Measurements from ENCODE around the gene FAM221B. TPM values are rescaled to one million over a fixed set of nuclear protein-coding genes. Genes with fewer than 3 reads are reported as not detected.

FAM221B gene
- total RNA-seq, 1 experiment from 2014 or later, result not detected

DNA sequence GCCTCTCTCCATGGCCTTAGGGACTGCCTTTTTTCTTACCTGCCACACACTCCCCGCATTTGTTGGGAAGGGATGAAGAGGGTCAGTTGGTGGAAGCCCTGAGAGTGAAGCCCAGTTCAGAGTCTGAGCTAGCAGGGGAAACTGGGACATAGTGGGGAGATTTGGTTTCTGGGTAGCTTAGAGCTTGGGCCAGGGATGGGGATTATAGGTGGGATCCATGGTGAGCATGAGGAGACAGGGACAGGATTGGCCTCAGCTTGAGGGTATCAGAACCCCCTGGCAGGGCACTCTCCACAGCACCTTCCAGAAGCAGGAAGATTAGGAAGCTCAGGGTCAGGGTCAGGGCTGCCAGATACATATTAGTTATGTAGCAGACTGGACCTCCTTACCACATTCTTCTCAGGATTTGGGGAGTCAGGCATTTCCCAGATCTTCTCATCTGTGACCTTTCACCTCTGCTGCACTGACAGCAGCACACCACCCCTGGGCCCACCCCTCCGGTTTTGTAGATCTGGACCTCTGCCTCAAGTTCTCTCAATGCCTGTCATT, 23.8 kb upstream of the FAM221B start:
- CTCF ChIA-PET, result no interaction called here
- no peaks in the 10 kb centered on the region for H3K36me3 ChIP-seq (ENCODE audit: insufficient read depth, low read length, poor library complexity, severe bottlenecking)
- intact Hi-C loops (cut with micrococcal nuclease; ENCODE audit: unreplicated experiment), result no loop called here
- TF ChIP-seq EZH2 (IDR thresholded peaks at IDR 0.05; ENCODE audit: borderline replicate concordance, low read depth, low read length, poor library complexity, severe bottlenecking), result no peak
- TF ChIP-seq, protein P1, sequence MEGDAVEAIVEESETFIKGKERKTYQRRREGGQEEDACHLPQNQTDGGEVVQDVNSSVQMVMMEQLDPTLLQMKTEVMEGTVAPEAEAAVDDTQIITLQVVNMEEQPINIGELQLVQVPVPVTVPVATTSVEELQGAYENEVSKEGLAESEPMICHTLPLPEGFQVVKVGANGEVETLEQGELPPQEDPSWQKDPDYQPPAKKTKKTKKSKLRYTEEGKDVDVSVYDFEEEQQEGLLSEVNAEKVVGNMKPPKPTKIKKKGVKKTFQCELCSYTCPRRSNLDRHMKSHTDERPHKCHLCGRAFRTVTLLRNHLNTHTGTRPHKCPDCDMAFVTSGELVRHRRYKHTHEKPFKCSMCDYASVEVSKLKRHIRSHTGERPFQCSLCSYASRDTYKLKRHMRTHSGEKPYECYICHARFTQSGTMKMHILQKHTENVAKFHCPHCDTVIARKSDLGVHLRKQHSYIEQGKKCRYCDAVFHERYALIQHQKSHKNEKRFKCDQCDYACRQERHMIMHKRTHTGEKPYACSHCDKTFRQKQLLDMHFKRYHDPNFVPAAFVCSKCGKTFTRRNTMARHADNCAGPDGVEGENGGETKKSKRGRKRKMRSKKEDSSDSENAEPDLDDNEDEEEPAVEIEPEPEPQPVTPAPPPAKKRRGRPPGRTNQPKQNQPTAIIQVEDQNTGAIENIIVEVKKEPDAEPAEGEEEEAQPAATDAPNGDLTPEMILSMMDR (conservative IDR thresholded peaks at IDR 0.05; ENCODE audit: low read depth, low read length), result no peak
- POLR2A ChIA-PET (ENCODE audit: low non-redundant PET), result no interaction called here
- DNase-seq (ENCODE audit: low spot score), result no peak
- BruUV-seq (replicated peaks), result no TSS peak
- no peaks in the 10 kb centered on the region for H3K27me3 ChIP-seq (replicated peaks; ENCODE audit: insufficient read depth, low read depth, low read length, poor library complexity)
- H3K4me3 ChIP-seq (ENCODE audit: low read depth, low read length, poor library complexity, severe bottlenecking), result no peak overlapping the region
- no peak overlapping the region for H3K27ac ChIP-seq (ENCODE audit: low read depth, low read length, poor library complexity, severe bottlenecking)
- no peaks in the 10 kb centered on the region for H3K9me3 ChIP-seq (ENCODE audit: low read depth, low read length, poor library complexity, severe bottlenecking)
- H3K4me1 ChIP-seq (ENCODE audit: insufficient read depth, low read length, poor library complexity, severe bottlenecking), result no peaks in the 10 kb centered on the region

DNA sequence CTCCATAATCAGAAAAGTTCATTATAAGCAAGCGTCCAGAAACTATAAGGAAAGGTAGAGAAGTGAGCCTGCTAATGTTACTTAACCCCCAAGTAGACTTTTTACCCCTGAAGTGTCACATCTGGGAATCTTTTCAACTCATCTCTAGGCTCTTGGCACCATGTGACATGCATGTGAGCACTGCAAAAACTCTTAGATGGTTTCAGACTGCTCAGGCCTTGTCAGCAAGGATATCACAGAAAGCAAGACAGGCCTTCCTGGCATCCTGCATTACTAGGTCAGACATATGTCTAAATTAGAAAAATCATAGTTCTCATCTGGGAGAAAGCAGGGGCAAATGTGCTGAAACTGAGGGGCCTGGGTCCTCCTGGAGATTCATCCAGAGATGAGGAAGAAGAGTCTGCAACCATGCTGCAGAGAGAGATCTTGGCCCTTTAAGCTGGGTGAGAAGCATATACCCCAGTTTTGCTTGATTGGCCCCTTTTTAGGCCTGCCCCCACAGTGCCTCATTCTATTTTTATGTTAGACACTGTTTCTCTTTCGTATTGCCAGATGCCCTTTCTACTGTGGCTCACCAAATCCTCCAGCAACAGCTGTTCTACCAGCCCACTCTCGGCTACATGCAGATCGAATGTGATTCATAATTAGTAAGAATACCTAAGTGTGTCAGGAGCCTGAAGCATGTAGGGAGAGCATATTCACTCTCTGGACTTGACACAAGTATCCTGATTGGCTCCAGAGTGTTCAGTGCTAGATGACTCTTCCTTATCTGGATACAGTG, 19.4 kb upstream of the FAM221B start:
- Histone ChIP-seq H3K4me1 (ENCODE audit: insufficient read depth, low read length, poor library complexity, severe bottlenecking) (no peaks in the 10 kb centered on the region), H3K9me3 (ENCODE audit: low read depth, low read length, poor library complexity, severe bottlenecking) (no peaks in the 10 kb centered on the region), H3K27ac (ENCODE audit: low read depth, low read length, poor library complexity, severe bottlenecking) (no peak overlapping the region), H3K4me3 (ENCODE audit: low read depth, low read length, poor library complexity, severe bottlenecking) (no peak overlapping the region), H3K27me3 (replicated peaks; ENCODE audit: insufficient read depth, low read depth, low read length, poor library complexity) (no peaks in the 10 kb centered on the region), H3K36me3 (ENCODE audit: insufficient read depth, low read length, poor library complexity, severe bottlenecking) (no peaks in the 10 kb centered on the region)
- no peak for DNase-seq (ENCODE audit: low spot score)
- intact Hi-C loops (cut with micrococcal nuclease; ENCODE audit: unreplicated experiment), result no loop called here
- no TSS peak for BruUV-seq (replicated peaks)
- TF ChIP-seq, protein P1 (conservative IDR thresholded peaks at IDR 0.05; ENCODE audit: low read depth, low read length), result no peak
- TF ChIP-seq EZH2 (IDR thresholded peaks at IDR 0.05; ENCODE audit: borderline replicate concordance, low read depth, low read length, poor library complexity, severe bottlenecking), result no peak
- POLR2A ChIA-PET (ENCODE audit: low non-redundant PET), result no interaction called here
- CTCF ChIA-PET, result interaction anchor here (0.7 to 1.0 kb wide), 2 partner anchors 55 to 71 kb away, joined by 3 to 5 read pairs; no protein-coding TSS in a partner anchor

DNA sequence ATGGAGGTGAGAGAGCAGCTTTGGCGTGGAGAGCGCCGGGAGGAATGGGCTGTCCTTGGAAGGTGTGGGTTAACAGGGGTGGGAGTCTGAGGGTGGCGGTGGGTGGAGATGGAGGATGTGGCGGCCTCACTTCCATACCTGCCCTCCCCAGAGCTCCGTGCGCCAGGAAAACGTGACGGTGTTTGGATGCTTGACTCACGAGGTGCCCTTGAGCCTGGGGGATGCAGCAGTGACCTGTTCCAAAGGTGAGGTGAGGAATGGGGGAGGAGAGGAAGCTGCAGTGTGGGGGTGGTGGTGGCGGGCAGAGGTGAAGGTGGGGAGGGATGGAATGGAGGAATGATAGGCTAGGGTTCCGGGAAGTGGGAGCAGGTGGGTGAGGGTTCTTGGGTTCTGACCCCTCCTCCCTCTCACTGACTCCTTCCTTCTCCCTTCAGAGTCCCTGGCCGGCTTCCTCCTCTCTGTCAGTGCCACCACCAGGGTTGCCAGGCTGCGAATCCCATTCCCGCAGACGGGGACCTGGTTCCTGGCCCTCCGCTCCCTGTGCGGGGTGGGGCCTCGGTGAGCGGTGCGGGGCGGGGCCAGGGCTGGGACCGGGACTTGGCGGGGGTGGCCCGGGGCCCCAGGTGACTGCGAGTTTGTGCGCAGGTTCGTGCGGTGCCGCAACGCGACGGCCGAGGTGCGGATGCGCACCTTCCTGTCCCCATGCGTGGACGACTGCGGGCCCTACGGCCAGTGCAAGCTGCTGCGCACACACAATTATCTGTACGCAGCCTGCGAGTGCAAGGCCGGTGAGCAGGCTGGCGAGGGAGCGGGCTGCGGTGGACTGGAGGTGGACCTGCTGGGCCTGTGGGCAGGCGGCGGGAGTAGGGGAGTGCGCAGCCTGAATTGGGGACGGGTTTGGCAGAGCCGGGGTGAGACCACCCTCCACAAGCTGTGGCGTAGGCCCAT, 17.6 kb upstream of the FAM221B start:
- DNase-seq (ENCODE audit: low spot score), result no peak
- intact Hi-C loops (cut with micrococcal nuclease; ENCODE audit: unreplicated experiment), result no loop called here
- CTCF ChIA-PET, result no interaction called here
- no peak overlapping the region for H3K4me3 ChIP-seq (ENCODE audit: low read depth, low read length, poor library complexity, severe bottlenecking)
- no peaks in the 10 kb centered on the region for H3K9me3 ChIP-seq (ENCODE audit: low read depth, low read length, poor library complexity, severe bottlenecking)
- no TSS peak for BruUV-seq (replicated peaks)
- no peaks in the 10 kb centered on the region for H3K27me3 ChIP-seq (replicated peaks; ENCODE audit: insufficient read depth, low read depth, low read length, poor library complexity)
- POLR2A ChIA-PET (ENCODE audit: low non-redundant PET), result no interaction called here
- H3K4me1 ChIP-seq (ENCODE audit: insufficient read depth, low read length, poor library complexity, severe bottlenecking), result no peaks in the 10 kb centered on the region
- no peak for TF ChIP-seq EZH2 (IDR thresholded peaks at IDR 0.05; ENCODE audit: borderline replicate concordance, low read depth, low read length, poor library complexity, severe bottlenecking)
- TF ChIP-seq, protein P1 (conservative IDR thresholded peaks at IDR 0.05; ENCODE audit: low read depth, low read length), result no peak
- no peaks in the 10 kb centered on the region for H3K36me3 ChIP-seq (ENCODE audit: insufficient read depth, low read length, poor library complexity, severe bottlenecking)
- H3K27ac ChIP-seq (ENCODE audit: low read depth, low read length, poor library complexity, severe bottlenecking), result no peak overlapping the region
